ENCODE data around the gene DDA1. TPM values are rescaled to one million over a fixed set of nuclear protein-coding genes. Genes with fewer than 3 reads are reported as not detected.

Gene DDA1
- total RNA-seq, 1 experiment from 2014 or later = 55.6 TPM

- no peak for DNase-seq
- ChIA-PET CTCF (interaction anchor here (1.4 to 2.8 kb wide), 2 partner anchors 13 to 20 kb away, joined by 7 to 44 read pairs; no protein-coding TSS in a partner anchor), POLR2A (no interaction called here)
- TSS peak; percentile 15 for BruUV-seq (replicated peaks)
- peaks cover 43% of the 10 kb centered on the region for H3K36me3 Mint-ChIP-seq (ENCODE audit: insufficient read depth, unreplicated experiment)
- Histone ChIP-seq H3K4me1 (peaks cover 22% of the 10 kb centered on the region), H3K4me3 (ENCODE audit: low read depth, low read length) (peak overlapping the region; percentile 56), H3K9me3 (no peaks in the 10 kb centered on the region), H3K36me3 (ENCODE audit: control insufficient read depth, insufficient read depth, low read length) (no peaks in the 10 kb centered on the region), H3K27me3 (replicated peaks; ENCODE audit: control insufficient read depth, insufficient read depth, low read length) (no peaks in the 10 kb centered on the region)
- intact Hi-C loops (cut with micrococcal nuclease; ENCODE audit: unreplicated experiment) = no loop called here
- no peaks in the 10 kb centered on the region for H3K27me3 Mint-ChIP-seq (ENCODE audit: insufficient read depth, unreplicated experiment)
- H3K4me3 Mint-ChIP-seq (ENCODE audit: unreplicated experiment) = peak overlapping the region; percentile 78
- H3K27ac Mint-ChIP-seq (ENCODE audit: unreplicated experiment) = peak overlapping the region; percentile 74
- TF ChIP-seq, protein P1, sequence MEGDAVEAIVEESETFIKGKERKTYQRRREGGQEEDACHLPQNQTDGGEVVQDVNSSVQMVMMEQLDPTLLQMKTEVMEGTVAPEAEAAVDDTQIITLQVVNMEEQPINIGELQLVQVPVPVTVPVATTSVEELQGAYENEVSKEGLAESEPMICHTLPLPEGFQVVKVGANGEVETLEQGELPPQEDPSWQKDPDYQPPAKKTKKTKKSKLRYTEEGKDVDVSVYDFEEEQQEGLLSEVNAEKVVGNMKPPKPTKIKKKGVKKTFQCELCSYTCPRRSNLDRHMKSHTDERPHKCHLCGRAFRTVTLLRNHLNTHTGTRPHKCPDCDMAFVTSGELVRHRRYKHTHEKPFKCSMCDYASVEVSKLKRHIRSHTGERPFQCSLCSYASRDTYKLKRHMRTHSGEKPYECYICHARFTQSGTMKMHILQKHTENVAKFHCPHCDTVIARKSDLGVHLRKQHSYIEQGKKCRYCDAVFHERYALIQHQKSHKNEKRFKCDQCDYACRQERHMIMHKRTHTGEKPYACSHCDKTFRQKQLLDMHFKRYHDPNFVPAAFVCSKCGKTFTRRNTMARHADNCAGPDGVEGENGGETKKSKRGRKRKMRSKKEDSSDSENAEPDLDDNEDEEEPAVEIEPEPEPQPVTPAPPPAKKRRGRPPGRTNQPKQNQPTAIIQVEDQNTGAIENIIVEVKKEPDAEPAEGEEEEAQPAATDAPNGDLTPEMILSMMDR (IDR thresholded peaks at IDR 0.05; ENCODE audit: insufficient read depth in 1 of 2, low read depth in 1 of 2, low read length in 1 of 2, severe bottlenecking in 1 of 2, unreplicated experiment in 1 of 2) = no peak
- peaks cover 10% of the 10 kb centered on the region for H3K4me1 Mint-ChIP-seq (ENCODE audit: low read depth, unreplicated experiment)
- H3K9me3 Mint-ChIP-seq (ENCODE audit: unreplicated experiment) = no peaks in the 10 kb centered on the region
Measured at GRCh38 chr19:17306285-17306714, 3.1 kb upstream of the DDA1 start.

DNA sequence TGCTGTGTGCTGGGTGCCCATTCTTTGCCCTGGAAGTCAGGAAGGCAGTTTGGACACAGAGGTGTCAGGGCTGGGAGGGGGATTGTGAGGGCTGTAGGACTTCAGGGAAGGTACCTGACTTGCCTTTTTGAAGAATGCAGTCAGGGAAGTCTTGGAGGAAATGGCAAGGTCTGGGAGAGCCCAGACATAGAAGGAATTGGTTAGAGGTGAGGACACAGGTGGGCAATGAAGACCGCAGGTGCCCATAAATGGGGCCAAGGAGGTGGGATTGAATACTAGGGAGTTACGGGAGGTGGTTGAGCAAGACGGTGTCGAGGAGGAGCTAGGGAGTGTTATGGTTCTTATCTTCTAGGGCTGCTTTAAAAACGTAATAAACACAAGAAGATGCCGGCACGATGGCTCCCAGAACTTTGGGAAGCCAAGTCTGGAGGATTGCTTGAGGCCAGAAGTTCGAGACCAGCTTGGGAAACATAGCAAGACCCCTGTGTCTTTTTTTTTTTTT is 1.4 kb upstream of the DDA1 start:
- POLR2A ChIA-PET = interaction anchor here (0.6 kb wide), 1 partner anchor 19 kb away, joined by 4 read pairs; no protein-coding TSS in a partner anchor
- no peak overlapping the region for H3K4me3 ChIP-seq (ENCODE audit: low read depth, low read length)
- peaks cover 20% of the 10 kb centered on the region for H3K4me1 Mint-ChIP-seq (ENCODE audit: low read depth, unreplicated experiment)
- H3K36me3 Mint-ChIP-seq (ENCODE audit: insufficient read depth, unreplicated experiment) = peaks cover 50% of the 10 kb centered on the region
- TF ChIP-seq, protein P1 (IDR thresholded peaks at IDR 0.05; ENCODE audit: insufficient read depth in 1 of 2, low read depth in 1 of 2, low read length in 1 of 2, severe bottlenecking in 1 of 2, unreplicated experiment in 1 of 2) = no peak
- no TSS peak for BruUV-seq (replicated peaks)
- no peaks in the 10 kb centered on the region for H3K9me3 Mint-ChIP-seq (ENCODE audit: unreplicated experiment)
- intact Hi-C loops (cut with micrococcal nuclease; ENCODE audit: unreplicated experiment) = loop anchor here (2.0 kb wide), 1 partner anchor 29 kb away; the partner anchor contains the start of gene GTPBP3
- H3K4me1 ChIP-seq = peaks cover 30% of the 10 kb centered on the region
- H3K27ac Mint-ChIP-seq (ENCODE audit: unreplicated experiment) = peak overlapping the region; percentile 10
- H3K36me3 ChIP-seq (ENCODE audit: control insufficient read depth, insufficient read depth, low read length) = peaks cover 3% of the 10 kb centered on the region; the same call in 1 of the 2 replicates
- H3K4me3 Mint-ChIP-seq (ENCODE audit: unreplicated experiment) = peak overlapping the region; percentile 50
- no peaks in the 10 kb centered on the region for H3K9me3 ChIP-seq
- CTCF ChIA-PET = interaction anchor here (1.9 kb wide), 1 partner anchor 20 kb away, joined by 13 read pairs; no protein-coding TSS in a partner anchor
- H3K27me3 Mint-ChIP-seq (ENCODE audit: insufficient read depth, unreplicated experiment) = no peaks in the 10 kb centered on the region
- no peak for DNase-seq
- no peaks in the 10 kb centered on the region for H3K27me3 ChIP-seq (replicated peaks; ENCODE audit: control insufficient read depth, insufficient read depth, low read length)

DNA sequence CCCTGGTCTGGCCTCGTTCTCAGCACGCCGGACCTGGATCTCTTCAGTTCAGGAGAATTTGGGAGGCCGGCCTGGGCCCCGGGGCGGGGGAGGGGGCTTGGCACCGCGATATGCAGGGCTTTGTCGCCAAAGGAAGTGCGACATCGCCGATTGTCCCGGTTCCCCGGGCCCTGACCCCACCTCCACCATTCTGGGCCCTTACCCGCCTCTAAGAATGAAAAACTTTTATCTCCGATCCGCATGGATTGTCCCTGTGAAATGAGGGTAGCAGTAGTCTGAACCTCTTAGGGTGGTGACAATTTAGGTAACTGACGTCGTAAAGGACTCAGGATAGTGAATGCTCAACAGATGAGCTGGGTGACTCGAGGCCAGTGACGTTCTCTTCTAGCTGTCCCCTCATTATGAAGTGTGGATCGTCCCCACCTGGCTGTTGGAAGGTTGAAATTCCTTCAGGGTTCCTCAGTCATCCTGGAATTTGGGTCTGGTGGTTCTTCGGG is 650 bp downstream of the DDA1 start:
- H3K4me3 ChIP-seq (ENCODE audit: low read depth, low read length) = peak overlapping the region; percentile 54
- peak overlapping the region; percentile 93 for H3K4me3 Mint-ChIP-seq (ENCODE audit: unreplicated experiment)
- intact Hi-C loops (cut with micrococcal nuclease; ENCODE audit: unreplicated experiment) = loop anchor here (2.0 kb wide), 1 partner anchor 27 kb away; the partner anchor contains the start of gene GTPBP3
- H3K9me3 Mint-ChIP-seq (ENCODE audit: unreplicated experiment) = no peaks in the 10 kb centered on the region
- no peak for DNase-seq
- ChIA-PET CTCF (interaction anchor here (0.6 to 1.9 kb wide), 3 partner anchors 18 to 109 kb away, joined by 3 to 13 read pairs (median 6); no protein-coding TSS in a partner anchor), POLR2A (interaction anchor here (1.0 to 2.0 kb wide), 4 partner anchors 11 to 43 kb away, joined by 4 to 17 read pairs (median 10); partner anchors contain the start of genes ANO8 and BABAM1)
- peaks cover 4% of the 10 kb centered on the region for H3K36me3 ChIP-seq (ENCODE audit: control insufficient read depth, insufficient read depth, low read length)
- TF ChIP-seq, protein P1 (IDR thresholded peaks at IDR 0.05; ENCODE audit: insufficient read depth in 1 of 2, low read depth in 1 of 2, low read length in 1 of 2, severe bottlenecking in 1 of 2, unreplicated experiment in 1 of 2) = no peak
- H3K4me1 Mint-ChIP-seq (ENCODE audit: low read depth, unreplicated experiment) = peaks cover 20% of the 10 kb centered on the region
- peaks cover 23% of the 10 kb centered on the region for H3K4me1 ChIP-seq
- H3K36me3 Mint-ChIP-seq (ENCODE audit: insufficient read depth, unreplicated experiment) = peaks cover 54% of the 10 kb centered on the region
- H3K27me3 ChIP-seq (replicated peaks; ENCODE audit: control insufficient read depth, insufficient read depth, low read length) = no peaks in the 10 kb centered on the region
- no peaks in the 10 kb centered on the region for H3K9me3 ChIP-seq
- peak overlapping the region; percentile 82 for H3K27ac Mint-ChIP-seq (ENCODE audit: unreplicated experiment)
- H3K27me3 Mint-ChIP-seq (ENCODE audit: insufficient read depth, unreplicated experiment) = no peaks in the 10 kb centered on the region
- BruUV-seq (replicated peaks) = no TSS peak

Measured in Caco-2 (cell line).